HCT116 (cell line): ENCODE data around the gene AHNAK. TPM values are rescaled to one million over a fixed set of nuclear protein-coding genes. Genes with fewer than 3 reads are reported as not detected.

Source experiments
- ATAC-seq: fragments of 200-7000 bp; cut with Tn5 transposase; 2 replicates; pipeline ENCODE4 v1.9.1; 2020; ENCODE audit warnings: mild to moderate bottlenecking, moderate library complexity
- BruUV-seq: library from RNA; stranded (reverse); fragments of 400-500 nt; replicated peaks from 2 replicates; lab custom pipeline; 2021; lab: Mats Ljungman, UMichigan
- CTCF ChIA-PET: fragments of 300-600 bp; sonication (Branson Sonifier 250); formaldehyde crosslinking; loops from one replicate; lab custom pipeline; 2021; ENCODE audit warnings: antibody characterized with exemption; lab: Charles Lee
- POLR2A ChIA-PET: fragments of 300-600, 350-600 bp; sonication (Branson Sonifier 250); formaldehyde crosslinking; loops from one replicate; lab custom pipeline; 2021; ENCODE audit warnings: antibody characterized with exemption; lab: Charles Lee
- RAD21 ChIA-PET, 2 experiments: fragments of 300-600 bp; sonication (Branson Sonifier 250); formaldehyde crosslinking; loops; one replicate each; lab custom pipeline; 2023; ENCODE audit warnings: low total read pairs in 2 of 2; ENCODE audit not compliant: uncharacterized antibody in 2 of 2, unreplicated experiment in 2 of 2, low non-redundant PET in 1 of 2; lab: Charles Lee
- DNase-seq: peaks from one replicate; pipeline ENCODE4 v3.0.0-alpha.2; 2010; ENCODE audit warnings: low read depth, low spot score
- H2AFZ ChIP-seq: fragments of 200-600 bp; shearing (Covaris generic), sonication (generic); 2 replicates; pipeline ENCODE4 v1.6.1; 2017; ENCODE audit warnings: low read depth, mixed run types, mixed read lengths, antibody characterized with exemption, low read length; ENCODE audit not compliant: poor library complexity, severe bottlenecking
- H3K27ac ChIP-seq: 2 replicates; pipeline ENCODE4 v1.5.1; 2012; ENCODE audit warnings: low read depth, low read length
- H3K27me3 ChIP-seq: fragments of 200-600 bp; sonication (generic); 2 replicates; pipeline ENCODE4 v1.6.1; 2016; ENCODE audit warnings: mixed run types, low read length, mixed read lengths; ENCODE audit not compliant: insufficient read depth
- H3K36me3 ChIP-seq, 2 experiments: fragments of 200-500 bp in 1 of 2; fragments of 200-600 bp in 1 of 2; sonication (Bioruptor generic) in 1 of 2; sonication (generic) in 1 of 2; 2 replicates each; pipeline versions ENCODE4 v1.5.1 to v1.6.1; 2014 to 2016; ENCODE audit warnings: low read length in 2 of 2, inconsistent platforms in 1 of 2, mixed read lengths in 1 of 2, mixed run types in 1 of 2; ENCODE audit not compliant: insufficient read depth in 2 of 2, control insufficient read depth in 1 of 2
- H3K4me1 ChIP-seq, 2 experiments: fragments of 200-600 bp in 1 of 2; sonication (generic) in 1 of 2; 2 replicates each; pipeline versions ENCODE4 v1.5.1 to v1.6.1; 2012 to 2017; ENCODE audit warnings: low read length in 2 of 2, inconsistent platforms in 1 of 2, mild to moderate bottlenecking in 1 of 2, mixed read lengths in 1 of 2, mixed run types in 1 of 2, moderate library complexity in 1 of 2; ENCODE audit not compliant: insufficient read depth in 2 of 2, control insufficient read depth in 1 of 2
- H3K4me2 ChIP-seq: fragments of 200-600 bp; sonication (generic); 2 replicates; pipeline ENCODE4 v1.6.1; 2017; ENCODE audit warnings: mixed run types, low read length, mixed read lengths
- H3K4me3 ChIP-seq, 2 experiments: fragments of 200-600 bp in 1 of 2; sonication (generic) in 1 of 2; replicated peaks in 1 of 2; 2 replicates each; pipeline ENCODE4 v1.5.1; 2011 to 2016; ENCODE audit warnings: low read length in 2 of 2, control low read depth in 1 of 2, low read depth in 1 of 2, mild to moderate bottlenecking in 1 of 2, mixed read lengths in 1 of 2, mixed run types in 1 of 2
- H3K79me2 ChIP-seq: fragments of 200-600 bp; sonication (generic); 2 replicates; pipeline ENCODE4 v1.6.1; 2017; ENCODE audit warnings: mild to moderate bottlenecking, mixed run types, low read length, moderate library complexity, mixed read lengths; ENCODE audit not compliant: insufficient read depth
- H3K9ac ChIP-seq: fragments of 200-600 bp; sonication (generic); 2 replicates; pipeline ENCODE4 v1.6.1; 2016; ENCODE audit warnings: low read length, mixed read lengths
- H3K9me2 ChIP-seq: fragments of 200-600 bp; sonication (generic), shearing (Covaris generic); 2 replicates; pipeline ENCODE4 v1.6.1; 2017; ENCODE audit warnings: mixed run types, mild to moderate bottlenecking, moderate library complexity; ENCODE audit not compliant: insufficient read depth
- H3K9me3 ChIP-seq, 2 experiments: fragments of 200-500 bp in 1 of 2; fragments of 200-600 bp in 1 of 2; sonication (Bioruptor generic) in 1 of 2; sonication (generic) in 1 of 2; 2 replicates each; pipeline ENCODE4 v1.6.1; 2014 to 2017; ENCODE audit warnings: low read length in 2 of 2, mixed read lengths in 2 of 2, inconsistent platforms in 1 of 2, low read depth in 1 of 2, mild to moderate bottlenecking in 1 of 2, mixed run types in 1 of 2, moderate library complexity in 1 of 2; ENCODE audit not compliant: control insufficient read depth in 1 of 2, insufficient read depth in 1 of 2
- H4K20me1 ChIP-seq: fragments of 200-600 bp; sonication (generic), shearing (Covaris generic); 2 replicates; pipeline ENCODE4 v1.6.1; 2017; ENCODE audit warnings: mixed run types, mild to moderate bottlenecking, moderate library complexity; ENCODE audit not compliant: insufficient read depth
- CTCF ChIP-seq, 3 experiments: fragments of 200-600 bp in 1 of 3; sonication (generic) in 1 of 3; IDR thresholded peaks in 2 of 3; conservative IDR thresholded peaks in 1 of 3; 2 replicates each; pipeline ENCODE4 v1.5.1; 2012 to 2017; ENCODE audit warnings: low read depth in 2 of 3, low read length in 2 of 3, antibody characterized with exemption in 1 of 3, borderline replicate concordance in 1 of 3, control low read depth in 1 of 3, mild to moderate bottlenecking in 1 of 3, mixed read lengths in 1 of 3, mixed run types in 1 of 3, moderate library complexity in 1 of 3; ENCODE audit not compliant: insufficient read depth in 1 of 3
- EGR1 ChIP-seq: IDR thresholded peaks from 2 replicates; pipeline ENCODE4 v1.6.1; 2012; ENCODE audit warnings: low read depth
- ELF1 ChIP-seq: IDR thresholded peaks from 2 replicates; pipeline ENCODE4 v1.6.1; 2012; ENCODE audit warnings: low read depth, borderline replicate concordance
- EZH2 ChIP-seq: fragments of 200-600 bp; sonication (generic); IDR thresholded peaks from 2 replicates; pipeline ENCODE4 v1.6.1; 2017; ENCODE audit warnings: antibody characterized with exemption, mixed run types
- EZH2phosphoT487 ChIP-seq: fragments of 200-600 bp; IDR thresholded peaks from 2 replicates; pipeline ENCODE4 v1.6.1; 2018; ENCODE audit warnings: antibody characterized with exemption, borderline replicate concordance
- FOSL1 ChIP-seq: IDR thresholded peaks from 2 replicates; pipeline ENCODE4 v1.6.1; 2012; ENCODE audit warnings: low read depth
- JUND ChIP-seq: IDR thresholded peaks from 2 replicates; pipeline ENCODE4 v1.6.1; 2012
- POLR2A ChIP-seq: IDR thresholded peaks from 2 replicates; pipeline ENCODE4 v1.7.0; 2011; ENCODE audit warnings: borderline replicate concordance; ENCODE audit not compliant: insufficient read depth, insufficient read length; ENCODE audit errors: extremely low read depth
- POLR2AphosphoS5 ChIP-seq: IDR thresholded peaks from 2 replicates; pipeline ENCODE4 v1.6.1; 2011; ENCODE audit warnings: mild to moderate bottlenecking, low read depth, low read length, moderate library complexity
- RAD21 ChIP-seq: IDR thresholded peaks from 2 replicates; pipeline ENCODE4 v1.6.1; 2012; ENCODE audit warnings: low read depth, mild to moderate bottlenecking
- REST ChIP-seq: IDR thresholded peaks from 2 replicates; pipeline ENCODE4 v1.6.1; 2012; ENCODE audit warnings: low read depth
- SIN3A ChIP-seq: IDR thresholded peaks from 2 replicates; pipeline ENCODE4 v1.6.1; 2012; ENCODE audit warnings: low read depth
- SP1 ChIP-seq: IDR thresholded peaks from 2 replicates; pipeline ENCODE4 v1.6.1; 2012; ENCODE audit warnings: low read depth
- TCF7L2 ChIP-seq: IDR thresholded peaks from 2 replicates; pipeline ENCODE4 v1.7.0; 2011; ENCODE audit warnings: borderline replicate concordance, inconsistent platforms; ENCODE audit not compliant: insufficient read depth, insufficient read length; ENCODE audit errors: extremely low read depth
- YY1 ChIP-seq: IDR thresholded peaks from 2 replicates; pipeline ENCODE4 v1.6.1; 2011; ENCODE audit warnings: low read length, low read depth, moderate library complexity, mild to moderate bottlenecking; ENCODE audit not compliant: insufficient replicate concordance; ENCODE audit errors: extremely low read depth
- ZBTB33 ChIP-seq: IDR thresholded peaks from 2 replicates; pipeline ENCODE4 v1.6.1; 2011; ENCODE audit warnings: mild to moderate bottlenecking, low read length, moderate library complexity; ENCODE audit not compliant: insufficient replicate concordance; ENCODE audit errors: extremely low read depth
- ZFX ChIP-seq: fragments of 450-650 bp; IDR thresholded peaks from 2 replicates; pipeline ENCODE4 v1.6.1; 2017
- ZNF274 ChIP-seq: fragments of 200-500 bp; sonication (Bioruptor generic); IDR thresholded peaks from 2 replicates; pipeline ENCODE4 v1.6.1; 2014; ENCODE audit warnings: mild to moderate bottlenecking, low read depth, low read length, inconsistent platforms
- intact Hi-C: fragments of 100-400 bp; cut with micrococcal nuclease; formaldehyde crosslinking; loops from 2 replicates; pipeline ENCODE4 v1.10.0; 2022
- total RNA-seq: library from RNA; stranded (reverse); gene quantifications from one replicate; pipeline ENCODE4 v1.2.1, GENCODE V29; 2021; ENCODE audit not compliant: unreplicated experiment

Gene AHNAK
- total RNA-seq, 1 experiment from 2014 or later = 239 TPM

- Histone ChIP-seq H3K4me2 (peak overlapping the region; percentile 94), H3K27me3 (no peaks in the 10 kb centered on the region), H2AFZ (no peak overlapping the region), H3K9me2 (no peaks in the 10 kb centered on the region), H3K36me3 (peaks cover 20 to 41% of the 10 kb centered on the region in 2 experiments), H3K4me1 (peaks cover 89 to 98% of the 10 kb centered on the region in 2 experiments), H3K9me3 (no peaks in the 10 kb centered on the region), H3K9ac (peak overlapping the region; percentile 81), H3K79me2 (peaks cover 65% of the 10 kb centered on the region), H4K20me1 (peaks cover 7% of the 10 kb centered on the region; the same call in 1 of the 2 replicates), H3K4me3 (no peak overlapping the region), H3K27ac (peak overlapping the region; percentile 99)
- no TSS peak for BruUV-seq
- ChIA-PET CTCF (interaction anchor here (1.3 to 5.8 kb wide), 4 partner anchors 14 to 165 kb away, joined by 6 to 93 read pairs (median 33); partner anchors contain the start of gene EEF1G), RAD21 (interaction anchor here (1.1 to 2.3 kb wide), 2 partner anchors 12 to 16 kb away, joined by 3 to 11 read pairs; no protein-coding TSS in a partner anchor), POLR2A (interaction anchor here (0.7 to 2.7 kb wide), 6 partner anchors 8 to 134 kb away, joined by 3 to 15 read pairs (median 4); partner anchors contain the start of gene EEF1G)
- ATAC-seq (no peak), DNase-seq (no peak)
- intact Hi-C loops = loop anchor here (5.0 kb wide), 1 partner anchor 283 kb away; no protein-coding TSS in a partner anchor
- TF ChIP-seq JUND = no peak
- no peak for TF ChIP-seq EZH2phosphoT487
- no peak for TF ChIP-seq POLR2AphosphoS5
- TF ChIP-seq EGR1 = no peak
- no peak for TF ChIP-seq YY1
- no peak for TF ChIP-seq ZNF274
- TF ChIP-seq ZFX = no peak
- no peak for TF ChIP-seq TCF7L2
- no peak for TF ChIP-seq ELF1
- TF ChIP-seq SP1 = no peak
- no peak for TF ChIP-seq REST
- no peak for TF ChIP-seq ZBTB33
- TF ChIP-seq FOSL1 = no peak
- no peak for TF ChIP-seq POLR2A
- no peak for TF ChIP-seq SIN3A
- TF ChIP-seq CTCF (IDR thresholded peaks at IDR 0.05 in 2 of 3, conservative IDR thresholded peaks at IDR 0.05 in 1 of 3; ENCODE audit: borderline replicate concordance in 1 of 3, insufficient read depth in 1 of 3, low read depth in 2 of 3, low read length in 2 of 3) = no peak
- TF ChIP-seq EZH2 = no peak
- TF ChIP-seq RAD21 = no peak
- TF ChIP-seq, all 23 proteins: peak for 0
Observed at GRCh38 chr11:62559204-62559603, 12.6 kb upstream of the AHNAK start.
